Jurkat, Clone E6-1 (cell line): Measurements from ENCODE around the gene CLDN6.

Source experiments
- DNase-seq: peaks from one replicate; pipeline ENCODE4 v3.0.0-alpha.2; 2011; ENCODE audit warnings: low read depth, low spot score
- H3K4me3 ChIP-seq: 2 replicates; pipeline ENCODE4 v1.5.1; 2011; ENCODE audit warnings: mild to moderate bottlenecking, low read length, control low read depth, moderate library complexity

CLDN6 gene

DNA sequence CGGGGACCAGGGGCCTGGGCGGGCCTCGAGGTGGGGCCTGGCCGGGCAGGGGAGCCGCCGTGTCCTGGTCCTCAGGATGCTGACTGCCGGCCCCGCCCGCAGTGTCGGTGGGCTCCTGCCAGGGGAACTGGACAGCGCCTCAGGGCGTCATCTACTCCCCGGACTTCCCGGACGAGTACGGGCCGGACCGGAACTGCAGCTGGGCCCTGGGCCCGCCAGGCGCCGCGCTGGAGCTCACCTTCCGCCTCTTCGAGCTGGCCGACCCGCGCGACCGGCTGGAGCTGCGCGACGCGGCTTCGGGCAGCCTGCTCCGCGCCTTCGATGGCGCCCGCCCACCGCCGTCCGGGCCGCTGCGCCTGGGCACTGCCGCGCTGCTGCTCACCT, 51.2 kb downstream of the CLDN6 start:
- H3K4me3 ChIP-seq = no peak overlapping the region

GRCh38 chr16:2966043-2966807, 51.8 kb downstream of the CLDN6 start:
- H3K4me3 ChIP-seq = no peak overlapping the region
- DNase-seq = no peak

More for the DNA sequence above, 51.2 kb downstream of the CLDN6 start:
- no peak for DNase-seq
